GM12864 (cell line): ENCODE data around the gene DISC1.

Experiments
- DNase-seq: peaks from one replicate; pipeline ENCODE4 v3.0.0-alpha.2; 2011; ENCODE audit warnings: low read depth
- H3K4me3 ChIP-seq: 2 replicates; pipeline ENCODE4 v1.5.1; 2011; ENCODE audit warnings: mild to moderate bottlenecking, low read depth, low read length, control low read depth
- CTCF ChIP-seq: IDR thresholded peaks from 2 replicates; pipeline ENCODE4 v1.5.1; 2011; ENCODE audit warnings: low read depth, mild to moderate bottlenecking, moderate library complexity, low read length, control low read depth, inconsistent platforms; ENCODE audit errors: missing control alignments

The DISC1 gene

GRCh38 chr1:231935856-231936255, 309.3 kb downstream of the DISC1 start:
- H3K4me3 ChIP-seq = no peak overlapping the region
- no peak for DNase-seq
- no peak for TF ChIP-seq CTCF

DNA sequence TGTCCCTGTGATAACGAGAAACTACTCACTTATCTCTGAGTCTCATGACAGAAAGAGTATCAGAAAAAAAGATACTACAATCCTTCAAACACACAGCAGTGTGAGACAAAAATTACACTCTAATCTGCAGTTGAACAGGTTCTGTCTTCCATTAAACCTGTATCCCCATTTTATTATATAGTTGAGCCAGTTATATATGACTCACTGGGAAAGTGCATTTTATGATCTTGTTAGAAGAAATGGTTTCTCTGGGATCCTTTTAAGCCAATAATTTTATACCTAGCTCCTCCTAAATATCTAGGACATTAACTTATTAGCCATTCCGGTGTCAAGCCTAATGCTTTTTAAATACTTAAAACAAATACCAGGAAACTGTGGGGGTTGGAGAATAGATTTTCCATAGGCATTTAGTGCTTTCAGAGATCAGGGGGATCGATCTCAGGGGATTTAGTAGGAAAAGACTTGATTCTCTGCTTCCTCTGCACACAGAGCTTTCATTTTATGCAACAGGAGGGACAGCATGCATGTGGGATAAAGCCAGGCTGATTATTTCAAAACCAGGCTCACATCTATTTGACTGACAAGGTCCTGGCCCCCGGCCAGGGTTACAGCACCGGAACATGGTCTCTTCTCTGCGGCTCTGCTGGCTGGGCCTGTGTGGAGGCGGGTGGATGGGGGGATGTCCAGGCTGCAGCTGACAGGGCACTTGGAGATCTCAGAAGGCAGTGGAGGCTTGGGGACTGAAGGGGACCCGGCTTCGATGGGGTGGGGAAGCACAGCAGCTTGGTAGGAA, 310.6 kb downstream of the DISC1 start:
- no peak for DNase-seq
- H3K4me3 ChIP-seq = no peak overlapping the region
- TF ChIP-seq CTCF = no peak

DNA sequence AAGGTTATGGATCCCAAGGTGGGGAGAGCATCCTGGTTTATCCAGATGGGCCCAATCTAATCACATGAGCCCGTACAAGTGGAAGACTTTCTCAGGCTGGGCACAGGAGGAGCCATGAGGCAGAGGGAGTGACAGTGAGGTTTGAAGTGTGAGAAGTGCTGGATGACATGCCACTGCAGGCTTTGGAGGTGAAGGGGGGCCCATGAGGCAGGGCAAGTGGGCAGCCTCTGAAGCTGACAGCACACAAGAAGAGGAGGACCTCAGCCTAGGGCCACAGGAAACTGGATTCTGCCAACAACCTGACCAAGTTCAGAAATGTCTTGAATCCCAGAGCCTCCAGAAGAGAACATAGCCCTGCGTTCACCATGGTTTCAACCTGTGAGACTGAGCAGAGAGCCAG, 311.6 kb downstream of the DISC1 start:
- DNase-seq = no peak
- H3K4me3 ChIP-seq = no peak overlapping the region
- TF ChIP-seq CTCF = no peak

GRCh38 chr1:231938711-231939110, 312.1 kb downstream of the DISC1 start:
- H3K4me3 ChIP-seq = no peak overlapping the region
- TF ChIP-seq CTCF = no peak
- no peak for DNase-seq

GRCh38 chr1:231939118-231939517, 312.5 kb downstream of the DISC1 start:
- no peak for TF ChIP-seq CTCF
- no peak overlapping the region for H3K4me3 ChIP-seq

GRCh38 chr1:231940116-231940515, 313.5 kb downstream of the DISC1 start:
- TF ChIP-seq CTCF = no peak
- no peak overlapping the region for H3K4me3 ChIP-seq
- DNase-seq = no peak

More at GRCh38 chr1:231939118-231939517, 312.5 kb downstream of the DISC1 start:
- DNase-seq = no peak

DNA sequence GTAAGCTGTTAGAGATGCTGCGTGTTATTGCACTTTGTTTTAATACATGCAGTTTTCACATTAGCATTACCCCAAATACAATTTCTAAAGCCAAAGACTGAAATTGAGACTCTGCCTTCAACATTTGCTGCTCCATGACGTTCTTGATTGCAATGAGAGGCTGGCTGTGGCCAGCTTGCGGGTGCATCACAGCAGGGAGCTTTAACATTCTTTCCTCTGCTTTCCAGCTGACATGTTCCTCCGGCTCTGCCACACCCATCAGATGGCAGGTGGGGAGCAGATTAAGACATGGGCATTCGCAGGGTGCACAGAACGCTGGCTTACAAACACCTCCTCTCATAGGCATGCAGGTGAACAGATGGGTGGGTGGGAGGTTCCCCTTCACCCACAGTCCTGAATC, 314.1 kb downstream of the DISC1 start:
- H3K4me3 ChIP-seq = no peak overlapping the region
- no peak for TF ChIP-seq CTCF
- no peak for DNase-seq
